PC-9 (cell line): Measurements from ENCODE around the gene TRDN. TPM values are rescaled to one million over a fixed set of nuclear protein-coding genes. Genes with fewer than 3 reads are reported as not detected.

Source experiments
- BruUV-seq: library from RNA; stranded (reverse); fragments of 400-500 nt; replicated peaks from 2 replicates; lab custom pipeline; 2021; lab: Mats Ljungman, UMichigan
- CTCF ChIA-PET: fragments of 300-600 bp; sonication (Branson Sonifier 250); formaldehyde crosslinking; loops from one replicate; lab custom pipeline; 2022; ENCODE audit warnings: antibody characterized with exemption; lab: Charles Lee
- POLR2A ChIA-PET: fragments of 300-600 bp; sonication (Branson Sonifier 250); formaldehyde crosslinking; loops from one replicate; lab custom pipeline; 2022; ENCODE audit warnings: antibody characterized with exemption; ENCODE audit not compliant: unreplicated experiment; lab: Charles Lee
- DNase-seq, 2 experiments: peaks; one replicate each; pipeline versions ENCODE4 v3.0.0 to v3.0.0-alpha.2; 2015 to 2022; ENCODE audit warnings: mixed read lengths in 1 of 2
- H2AFZ ChIP-seq: fragments of 200-600 bp; sonication (generic); 2 replicates; pipeline ENCODE4 v1.8.1; 2017; ENCODE audit warnings: antibody characterized with exemption
- H3F3A ChIP-seq: fragments of 200-600 bp; sonication (generic); 2 replicates; pipeline ENCODE4 v1.8.1; 2017; ENCODE audit warnings: antibody characterized with exemption, mild to moderate bottlenecking, low read depth; ENCODE audit not compliant: insufficient read depth
- H3K27ac ChIP-seq: fragments of 200-600 bp; sonication (generic); 2 replicates; pipeline ENCODE4 v1.6.1; 2016; ENCODE audit warnings: mixed run types
- H3K27me3 ChIP-seq: fragments of 200-600 bp; sonication (generic); 2 replicates; pipeline ENCODE4 v1.6.1; 2016; ENCODE audit warnings: low read depth, mixed run types; ENCODE audit not compliant: insufficient read depth
- H3K36me3 ChIP-seq: fragments of 200-600 bp; sonication (generic); 2 replicates; pipeline ENCODE4 v1.6.1; 2016; ENCODE audit warnings: low read depth, mixed run types
- H3K4me1 ChIP-seq: fragments of 200-600 bp; sonication (generic); replicated peaks from 2 replicates; pipeline ENCODE4 v1.6.1; 2016; ENCODE audit warnings: mixed run types; ENCODE audit not compliant: insufficient read depth
- H3K4me2 ChIP-seq: fragments of 200-600 bp; sonication (generic); 2 replicates; pipeline ENCODE4 v1.6.1; 2017; ENCODE audit warnings: mixed run types
- H3K4me3 ChIP-seq: fragments of 200-600 bp; sonication (generic); 2 replicates; pipeline ENCODE4 v1.6.1; 2016; ENCODE audit warnings: mixed run types
- H3K79me2 ChIP-seq: fragments of 200-600 bp; sonication (generic); 2 replicates; pipeline ENCODE4 v1.6.1; 2017; ENCODE audit warnings: low read depth, mixed run types
- H3K9me2 ChIP-seq: fragments of 200-600 bp; sonication (generic); 2 replicates; pipeline ENCODE4 v1.8.1; 2017; ENCODE audit warnings: mild to moderate bottlenecking; ENCODE audit not compliant: insufficient read depth
- H3K9me3 ChIP-seq: fragments of 200-600 bp; sonication (generic); 2 replicates; pipeline ENCODE4 v1.8.1; 2016; ENCODE audit warnings: low read depth; ENCODE audit not compliant: insufficient read depth
- H4K20me1 ChIP-seq: fragments of 200-600 bp; sonication (generic); 2 replicates; pipeline ENCODE4 v1.8.1; 2017; ENCODE audit not compliant: insufficient read depth
- EZH2 ChIP-seq: fragments of 200-600 bp; sonication (generic); IDR thresholded peaks from 2 replicates; pipeline ENCODE4 v1.8.0; 2017; ENCODE audit warnings: antibody characterized with exemption, low read depth
- intact Hi-C: fragments of 100-400 bp; cut with micrococcal nuclease; formaldehyde crosslinking; loops from one replicate; pipeline ENCODE4 v1.10.0; 2022; ENCODE audit not compliant: unreplicated experiment
- total RNA-seq: library from RNA; stranded (reverse); gene quantifications from 2 replicates; pipeline ENCODE4 v1.2.3, GENCODE V29; 2021
- TF ChIP-seq, protein P1 (sequence below): fragments of 200-600 bp; sonication (generic); conservative IDR thresholded peaks from 2 replicates; pipeline ENCODE4 v1.6.1; 2017; ENCODE audit warnings: mixed run types, antibody characterized with exemption, mild to moderate bottlenecking, moderate library complexity

TRDN gene
- total RNA-seq, 1 experiment from 2014 or later: not detected

GRCh38 chr6:123527406-123527805 lies 109.3 kb downstream of the TRDN start:
- ChIA-PET POLR2A (no interaction called here), CTCF (no interaction called here)
- no peak overlapping the region for H3K27ac ChIP-seq
- H4K20me1 ChIP-seq: no peaks in the 10 kb centered on the region
- no peak overlapping the region for H3K4me3 ChIP-seq
- no peaks in the 10 kb centered on the region for H3K79me2 ChIP-seq
- H3K4me1 ChIP-seq: peaks cover 15% of the 10 kb centered on the region
- no peak for DNase-seq
- H3K27me3 ChIP-seq: no peaks in the 10 kb centered on the region
- H3K4me2 ChIP-seq: no peak overlapping the region
- no peaks in the 10 kb centered on the region for H3F3A ChIP-seq
- no peaks in the 10 kb centered on the region for H3K36me3 ChIP-seq
- BruUV-seq: no TSS peak
- intact Hi-C loops: no loop called here
- no peaks in the 10 kb centered on the region for H3K9me2 ChIP-seq
- H3K9me3 ChIP-seq: no peaks in the 10 kb centered on the region
- no peak for TF ChIP-seq EZH2
- TF ChIP-seq, protein P1, sequence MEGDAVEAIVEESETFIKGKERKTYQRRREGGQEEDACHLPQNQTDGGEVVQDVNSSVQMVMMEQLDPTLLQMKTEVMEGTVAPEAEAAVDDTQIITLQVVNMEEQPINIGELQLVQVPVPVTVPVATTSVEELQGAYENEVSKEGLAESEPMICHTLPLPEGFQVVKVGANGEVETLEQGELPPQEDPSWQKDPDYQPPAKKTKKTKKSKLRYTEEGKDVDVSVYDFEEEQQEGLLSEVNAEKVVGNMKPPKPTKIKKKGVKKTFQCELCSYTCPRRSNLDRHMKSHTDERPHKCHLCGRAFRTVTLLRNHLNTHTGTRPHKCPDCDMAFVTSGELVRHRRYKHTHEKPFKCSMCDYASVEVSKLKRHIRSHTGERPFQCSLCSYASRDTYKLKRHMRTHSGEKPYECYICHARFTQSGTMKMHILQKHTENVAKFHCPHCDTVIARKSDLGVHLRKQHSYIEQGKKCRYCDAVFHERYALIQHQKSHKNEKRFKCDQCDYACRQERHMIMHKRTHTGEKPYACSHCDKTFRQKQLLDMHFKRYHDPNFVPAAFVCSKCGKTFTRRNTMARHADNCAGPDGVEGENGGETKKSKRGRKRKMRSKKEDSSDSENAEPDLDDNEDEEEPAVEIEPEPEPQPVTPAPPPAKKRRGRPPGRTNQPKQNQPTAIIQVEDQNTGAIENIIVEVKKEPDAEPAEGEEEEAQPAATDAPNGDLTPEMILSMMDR: no peak
- H2AFZ ChIP-seq: no peak overlapping the region

DNA sequence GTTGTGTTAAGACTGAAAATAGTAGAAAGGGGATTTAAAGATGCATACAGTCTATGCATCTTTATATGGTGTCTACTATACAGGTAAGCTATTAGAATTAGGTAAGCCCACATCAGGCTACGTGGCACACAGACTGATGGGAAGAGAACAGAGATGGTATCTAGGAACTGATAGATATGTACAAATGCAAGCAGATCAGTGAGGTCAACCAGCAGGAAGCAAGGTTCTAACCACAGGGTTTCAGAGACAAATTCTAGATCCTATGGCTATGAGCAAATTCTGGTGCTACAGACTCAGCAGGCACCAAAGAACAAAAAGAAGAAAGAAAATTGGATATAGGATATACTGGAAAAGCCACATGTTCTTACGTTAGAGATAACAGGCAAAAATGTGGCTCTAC lies 110.6 kb downstream of the TRDN start:
- DNase-seq: no peak
- ChIA-PET CTCF (no interaction called here), POLR2A (no interaction called here)
- no peaks in the 10 kb centered on the region for H3F3A ChIP-seq
- H4K20me1 ChIP-seq: no peaks in the 10 kb centered on the region
- no peak overlapping the region for H3K4me3 ChIP-seq
- H3K36me3 ChIP-seq: no peaks in the 10 kb centered on the region
- H2AFZ ChIP-seq: no peak overlapping the region
- no peak for TF ChIP-seq EZH2
- TF ChIP-seq, protein P1: no peak
- no peaks in the 10 kb centered on the region for H3K27me3 ChIP-seq
- intact Hi-C loops: no loop called here
- H3K79me2 ChIP-seq: no peaks in the 10 kb centered on the region
- H3K4me1 ChIP-seq: peaks cover 15% of the 10 kb centered on the region
- H3K4me2 ChIP-seq: no peak overlapping the region
- H3K9me2 ChIP-seq: no peaks in the 10 kb centered on the region
- H3K9me3 ChIP-seq: no peaks in the 10 kb centered on the region
- H3K27ac ChIP-seq: no peak overlapping the region
- no TSS peak for BruUV-seq

- no peak for DNase-seq
- intact Hi-C loops: no loop called here
- CTCF ChIA-PET: no interaction called here
- no peaks in the 10 kb centered on the region for H3K9me2 ChIP-seq
- TF ChIP-seq, protein P1: no peak
- no peak for TF ChIP-seq EZH2
- peaks cover 7% of the 10 kb centered on the region for H3K4me1 ChIP-seq
- H3F3A ChIP-seq: no peaks in the 10 kb centered on the region
- no peaks in the 10 kb centered on the region for H3K79me2 ChIP-seq
- H3K36me3 ChIP-seq: no peaks in the 10 kb centered on the region
- no peak overlapping the region for H3K27ac ChIP-seq
- POLR2A ChIA-PET: no interaction called here
- H3K4me3 ChIP-seq: no peak overlapping the region
- H4K20me1 ChIP-seq: no peaks in the 10 kb centered on the region
- BruUV-seq: no TSS peak
- H2AFZ ChIP-seq: no peak overlapping the region
- no peaks in the 10 kb centered on the region for H3K9me3 ChIP-seq
- H3K27me3 ChIP-seq: no peaks in the 10 kb centered on the region
- H3K4me2 ChIP-seq: no peak overlapping the region
Measured at GRCh38 chr6:123524781-123525180, 112.0 kb downstream of the TRDN start.
